ENCODE measurements around the gene RCAN1. TPM values are rescaled to one million over a fixed set of nuclear protein-coding genes. Genes with fewer than 3 reads are reported as not detected.

The RCAN1 gene
- total RNA-seq, 1 donor from 2014 or later, result 17.7 TPM

DNA sequence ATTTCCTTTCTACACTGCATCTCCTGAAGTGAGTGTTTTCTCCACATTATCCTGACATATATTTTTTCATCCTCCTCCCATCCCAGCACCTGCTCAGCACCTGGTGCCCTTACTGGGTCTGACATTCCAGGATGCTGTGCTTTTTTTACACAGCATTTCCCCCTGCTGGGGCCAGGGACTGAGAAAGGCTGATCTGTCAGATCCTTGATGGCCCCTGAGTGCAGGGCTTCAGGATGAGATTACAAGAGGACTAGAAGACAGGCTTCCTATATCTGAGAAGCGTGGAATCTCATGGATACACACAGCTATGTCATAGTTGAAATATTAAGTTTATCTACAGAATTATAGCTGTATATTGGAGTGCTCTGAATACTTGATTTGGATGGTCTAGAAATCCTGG lies 24.4 kb downstream of the RCAN1 start:
- TF ChIP-seq, protein P1, sequence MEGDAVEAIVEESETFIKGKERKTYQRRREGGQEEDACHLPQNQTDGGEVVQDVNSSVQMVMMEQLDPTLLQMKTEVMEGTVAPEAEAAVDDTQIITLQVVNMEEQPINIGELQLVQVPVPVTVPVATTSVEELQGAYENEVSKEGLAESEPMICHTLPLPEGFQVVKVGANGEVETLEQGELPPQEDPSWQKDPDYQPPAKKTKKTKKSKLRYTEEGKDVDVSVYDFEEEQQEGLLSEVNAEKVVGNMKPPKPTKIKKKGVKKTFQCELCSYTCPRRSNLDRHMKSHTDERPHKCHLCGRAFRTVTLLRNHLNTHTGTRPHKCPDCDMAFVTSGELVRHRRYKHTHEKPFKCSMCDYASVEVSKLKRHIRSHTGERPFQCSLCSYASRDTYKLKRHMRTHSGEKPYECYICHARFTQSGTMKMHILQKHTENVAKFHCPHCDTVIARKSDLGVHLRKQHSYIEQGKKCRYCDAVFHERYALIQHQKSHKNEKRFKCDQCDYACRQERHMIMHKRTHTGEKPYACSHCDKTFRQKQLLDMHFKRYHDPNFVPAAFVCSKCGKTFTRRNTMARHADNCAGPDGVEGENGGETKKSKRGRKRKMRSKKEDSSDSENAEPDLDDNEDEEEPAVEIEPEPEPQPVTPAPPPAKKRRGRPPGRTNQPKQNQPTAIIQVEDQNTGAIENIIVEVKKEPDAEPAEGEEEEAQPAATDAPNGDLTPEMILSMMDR (IDR thresholded peaks at IDR 0.05; ENCODE audit: partially characterized antibody, unreplicated experiment), result no peak
- no peaks in the 10 kb centered on the region for H3K27me3 Mint-ChIP-seq (ENCODE audit: unreplicated experiment)
- DNase-seq, result no peak
- H3K36me3 Mint-ChIP-seq (ENCODE audit: unreplicated experiment), result peaks cover 13% of the 10 kb centered on the region
- H3K4me3 Mint-ChIP-seq (ENCODE audit: unreplicated experiment), result no peak overlapping the region
- peaks cover 5% of the 10 kb centered on the region for H3K4me1 Mint-ChIP-seq (ENCODE audit: low read depth, unreplicated experiment)
- peaks cover 3% of the 10 kb centered on the region for H3K9me3 Mint-ChIP-seq (ENCODE audit: unreplicated experiment)
- H3K27ac Mint-ChIP-seq (ENCODE audit: unreplicated experiment), result no peak overlapping the region

DNA sequence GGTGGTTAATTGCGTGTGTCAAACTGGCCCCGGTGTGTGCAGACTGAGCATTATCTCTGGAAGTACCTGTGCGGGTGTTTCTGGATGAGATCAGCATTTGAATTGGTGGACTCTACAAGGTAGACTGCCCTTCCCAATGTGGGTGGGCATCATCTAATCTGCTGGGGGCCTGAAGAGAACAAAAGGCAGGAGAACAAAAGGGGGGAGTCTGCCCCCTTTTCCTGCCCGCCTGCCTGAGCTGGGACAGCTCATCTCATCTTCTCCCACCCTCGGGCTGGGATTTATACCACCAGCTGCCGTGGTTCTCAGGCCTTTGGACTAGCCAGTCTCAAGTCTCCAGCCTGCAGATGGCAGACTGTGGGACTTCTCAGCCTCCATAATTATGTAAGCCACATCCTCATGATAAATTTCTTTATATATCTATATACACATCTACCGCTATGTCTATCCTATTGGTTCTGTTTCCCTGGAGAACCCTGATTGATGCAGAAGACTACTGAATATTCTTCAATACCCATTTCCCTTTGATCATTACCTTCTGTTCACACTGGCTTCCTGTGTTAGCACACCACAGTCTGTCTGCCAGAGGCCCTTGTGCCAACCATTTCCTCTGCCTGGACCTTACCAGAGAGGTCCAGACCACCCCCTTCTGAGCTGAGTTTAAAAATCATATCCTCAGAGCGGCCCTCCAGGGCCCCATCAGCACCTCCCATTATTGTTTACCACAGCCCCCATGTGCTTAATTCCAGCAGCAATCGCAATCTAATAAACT lies 25.2 kb downstream of the RCAN1 start:
- H3K9me3 Mint-ChIP-seq (ENCODE audit: unreplicated experiment), result peaks cover 3% of the 10 kb centered on the region
- peaks cover 5% of the 10 kb centered on the region for H3K4me1 Mint-ChIP-seq (ENCODE audit: low read depth, unreplicated experiment)
- H3K27ac Mint-ChIP-seq (ENCODE audit: unreplicated experiment), result no peak overlapping the region
- peaks cover 13% of the 10 kb centered on the region for H3K36me3 Mint-ChIP-seq (ENCODE audit: unreplicated experiment)
- DNase-seq, result no peak
- no peaks in the 10 kb centered on the region for H3K27me3 Mint-ChIP-seq (ENCODE audit: unreplicated experiment)
- no peak overlapping the region for H3K4me3 Mint-ChIP-seq (ENCODE audit: unreplicated experiment)
- TF ChIP-seq, protein P1 (IDR thresholded peaks at IDR 0.05; ENCODE audit: partially characterized antibody, unreplicated experiment), result no peak

DNA sequence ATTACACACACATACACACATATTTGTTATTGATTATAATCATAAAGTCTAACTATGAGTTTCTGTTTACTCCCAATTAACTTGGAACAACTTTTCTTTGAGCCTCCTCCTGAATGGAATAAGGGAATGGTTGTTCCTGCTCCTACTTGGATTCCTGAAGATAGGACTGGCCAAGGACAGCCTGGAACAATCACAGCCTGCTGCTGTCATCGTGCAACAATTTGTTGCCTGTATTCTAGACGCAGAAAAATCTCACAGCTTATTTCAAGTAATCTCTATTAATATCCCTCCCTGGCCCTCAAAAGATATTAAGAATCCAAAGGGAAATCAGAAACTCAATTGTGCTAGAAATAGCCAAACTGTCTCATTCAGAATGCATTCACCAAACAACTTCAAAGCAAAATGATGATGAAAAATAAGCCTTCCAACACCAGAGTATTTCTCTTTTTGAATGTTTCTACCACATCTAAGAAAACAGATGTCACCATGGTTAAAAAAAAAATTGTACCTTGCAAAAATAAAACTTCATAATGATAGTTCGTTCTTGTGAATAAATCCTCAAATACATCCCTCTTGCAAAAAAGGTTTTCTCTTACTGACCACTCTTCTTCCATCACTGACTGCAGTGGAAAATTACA lies 30.9 kb downstream of the RCAN1 start:
- H3K4me3 Mint-ChIP-seq (ENCODE audit: unreplicated experiment), result no peak overlapping the region
- peaks cover 13% of the 10 kb centered on the region for H3K36me3 Mint-ChIP-seq (ENCODE audit: unreplicated experiment)
- DNase-seq, result no peak
- H3K9me3 Mint-ChIP-seq (ENCODE audit: unreplicated experiment), result peaks cover 12% of the 10 kb centered on the region
- H3K27ac Mint-ChIP-seq (ENCODE audit: unreplicated experiment), result peak overlapping the region; percentile 34
- peaks cover 12% of the 10 kb centered on the region for H3K4me1 Mint-ChIP-seq (ENCODE audit: low read depth, unreplicated experiment)
- TF ChIP-seq, protein P1 (IDR thresholded peaks at IDR 0.05; ENCODE audit: partially characterized antibody, unreplicated experiment), result no peak
- peaks cover 4% of the 10 kb centered on the region for H3K27me3 Mint-ChIP-seq (ENCODE audit: unreplicated experiment)

DNA sequence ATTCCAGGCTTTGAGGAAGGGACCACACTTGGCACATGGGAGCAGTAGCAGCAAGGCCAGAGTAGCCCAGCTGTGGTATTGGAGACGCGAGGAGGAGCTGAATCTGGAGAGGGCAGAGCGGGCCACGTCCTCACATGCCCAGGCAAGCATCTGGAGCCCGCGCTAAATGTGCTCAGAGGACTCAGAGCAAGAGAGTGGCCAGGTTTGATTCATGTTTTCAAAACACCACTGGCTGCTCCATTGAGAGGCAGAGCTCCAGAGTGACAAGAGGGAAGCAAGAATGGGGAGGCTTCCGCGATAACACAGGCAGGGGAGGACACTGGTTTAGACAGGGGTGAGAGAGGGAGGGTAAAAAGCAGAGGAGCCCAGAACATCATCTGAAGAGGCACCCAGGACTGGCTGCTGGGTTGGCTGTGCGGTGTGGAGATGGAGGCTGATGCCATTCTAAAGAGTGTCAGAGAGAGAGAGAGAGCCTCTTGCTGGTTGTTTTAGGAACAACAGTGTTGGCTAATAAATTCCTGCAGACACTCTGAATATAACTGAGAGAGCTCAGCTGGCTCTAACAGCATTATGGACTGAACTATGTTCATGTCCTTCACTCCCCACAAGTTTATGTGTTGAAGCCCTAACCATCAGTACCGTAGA lies 32.3 kb downstream of the RCAN1 start:
- Mint-ChIP-seq H3K36me3 (ENCODE audit: unreplicated experiment) (peaks cover 6% of the 10 kb centered on the region), H3K9me3 (ENCODE audit: unreplicated experiment) (peaks cover 11% of the 10 kb centered on the region), H3K27ac (ENCODE audit: unreplicated experiment) (peak overlapping the region; percentile 57), H3K27me3 (ENCODE audit: unreplicated experiment) (peaks cover 4% of the 10 kb centered on the region), H3K4me1 (ENCODE audit: low read depth, unreplicated experiment) (peaks cover 12% of the 10 kb centered on the region), H3K4me3 (ENCODE audit: unreplicated experiment) (no peak overlapping the region)
- no peak for DNase-seq
- TF ChIP-seq, protein P1 (IDR thresholded peaks at IDR 0.05; ENCODE audit: partially characterized antibody, unreplicated experiment), result no peak

Data from glutamatergic neuron (in vitro differentiated cells).